Gastrocnemius medialis (tissue), 4 donors: ENCODE data around the gene DPYSL3. TPM values are rescaled to one million over a fixed set of nuclear protein-coding genes. Genes with fewer than 3 reads are reported as not detected.

Source experiments
- ATAC-seq, 2 donors: fragments of 150-250 bp; one replicate each; pipeline ENCODE4 v1.9.1; 2016
- DNase-seq, 2 donors: peaks; one replicate each; pipeline ENCODE4 v3.0.0-alpha.2; 2019
- H3K27ac ChIP-seq, 4 donors: fragments of 200-600 bp; sonication (generic); 1 replicate in 1 of 4; 2 replicates in 3 of 4; pipeline ENCODE4 v1.5.1; 2016 to 2018; ENCODE audit warnings: mild to moderate bottlenecking in 2 of 4, moderate library complexity in 1 of 4
- H3K27me3 ChIP-seq, 3 donors: fragments of 200-600 bp; sonication (generic) in 2 of 3; 1 replicate in 1 of 3; 2 replicates in 2 of 3; pipeline versions ENCODE4 v1.5.1 to v1.6.0; 2016 to 2019; ENCODE audit warnings: mild to moderate bottlenecking in 1 of 3, moderate library complexity in 1 of 3
- H3K36me3 ChIP-seq, 2 donors: fragments of 200-600 bp; sonication (generic) in 1 of 2; one replicate each; pipeline ENCODE4 v1.5.1; 2017 to 2018
- H3K4me1 ChIP-seq, 2 donors: fragments of 200-600 bp; sonication (generic) in 1 of 2; one replicate each; pipeline ENCODE4 v1.5.1; 2016 to 2017; ENCODE audit warnings: mild to moderate bottlenecking in 2 of 2
- H3K4me3 ChIP-seq, 4 donors: fragments of 200-600 bp; sonication (generic) in 3 of 4; 1 replicate in 1 of 4; 2 replicates in 3 of 4; pipeline ENCODE4 v1.5.1; 2016 to 2019; ENCODE audit warnings: mild to moderate bottlenecking in 2 of 4
- H3K9me3 ChIP-seq, 3 donors: fragments of 200-600 bp; sonication (generic) in 2 of 3; 1 replicate in 1 of 3; 2 replicates in 2 of 3; pipeline ENCODE4 v1.5.1; 2016 to 2019
- POLR2A ChIP-seq, 2 donors: fragments of 450-650 bp; IDR thresholded peaks; one replicate each; pipeline ENCODE4 v1.6.1; 2017; ENCODE audit warnings: antibody characterized with exemption in 2 of 2, mild to moderate bottlenecking in 2 of 2, moderate library complexity in 2 of 2
- in situ Hi-C, 4 donors: fragments of 200-750 bp; cut with MboI; loops; one replicate each; pipeline versions ENCODE4 v1.15.0 to v1.8.0; 2017; ENCODE audit warnings: low sequenced_read_pairs in 4 of 4
- intact Hi-C: fragments of 100-400 bp; cut with DNase I; formaldehyde crosslinking; loops from one replicate; pipeline ENCODE4 v1.15.1; 2023; ENCODE audit warnings: low total_unique reads
- total RNA-seq, 4 donors: library from RNA; depleted of rRNA; stranded (reverse); fragments of >200 nt; gene quantifications; one replicate each; pipeline versions ENCODE4 v1.1.0 to v1.2.3, GENCODE V29; 2016
- TF ChIP-seq, protein P1 (sequence below), 5 experiments: fragments of 450-650 bp in 3 of 5; fragments of 200-600 bp in 2 of 5; sonication (generic) in 2 of 5; IDR thresholded peaks in 4 of 5; conservative IDR thresholded peaks in 1 of 5; 1 replicate in 4 of 5; 2 replicates in 1 of 5; pipeline ENCODE4 v1.5.1; 2016 to 2019; ENCODE audit warnings: antibody characterized with exemption in 5 of 5, mild to moderate bottlenecking in 3 of 5, moderate library complexity in 3 of 5

Gene DPYSL3
- total RNA-seq, 4 donors from 2014 or later: 11.7 to 45.8 (median 26.0) TPM

DNA sequence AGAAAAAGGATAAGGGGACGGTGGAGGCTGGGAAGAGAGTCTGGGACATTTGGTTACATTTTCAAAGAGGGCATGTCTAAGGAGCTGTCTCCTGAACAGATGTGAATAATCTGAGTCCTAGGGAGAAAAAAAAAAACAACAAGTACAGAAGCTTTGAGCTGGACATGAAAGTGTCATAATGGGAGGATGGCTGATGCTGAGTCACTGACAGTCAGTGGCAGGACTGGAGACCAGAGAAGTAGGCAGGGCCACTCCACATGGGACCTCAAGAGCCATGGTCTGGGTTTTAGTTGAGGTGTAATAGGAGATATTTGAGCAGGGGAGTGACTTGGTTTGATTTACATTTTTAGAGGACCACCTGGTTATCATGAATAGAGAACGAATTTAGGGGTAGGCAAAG, 70.6 kb downstream of the DPYSL3 start:
- no peak for DNase-seq
- in situ Hi-C loops: no loop called here
- peaks cover 11 to 24% of the 10 kb centered on the region in 2 donors for H3K4me1 ChIP-seq
- ATAC-seq: peak in 1 of 2 donors; percentile 30
- no peaks in the 10 kb centered on the region for H3K27me3 ChIP-seq
- no peaks in the 10 kb centered on the region for H3K9me3 ChIP-seq
- no peak overlapping the region for H3K4me3 ChIP-seq
- intact Hi-C loops: no loop called here
- no peak for TF ChIP-seq POLR2A (IDR thresholded peaks at IDR 0.05)
- H3K27ac ChIP-seq: no peak overlapping the region
- no peaks in the 10 kb centered on the region for H3K36me3 ChIP-seq

DNA sequence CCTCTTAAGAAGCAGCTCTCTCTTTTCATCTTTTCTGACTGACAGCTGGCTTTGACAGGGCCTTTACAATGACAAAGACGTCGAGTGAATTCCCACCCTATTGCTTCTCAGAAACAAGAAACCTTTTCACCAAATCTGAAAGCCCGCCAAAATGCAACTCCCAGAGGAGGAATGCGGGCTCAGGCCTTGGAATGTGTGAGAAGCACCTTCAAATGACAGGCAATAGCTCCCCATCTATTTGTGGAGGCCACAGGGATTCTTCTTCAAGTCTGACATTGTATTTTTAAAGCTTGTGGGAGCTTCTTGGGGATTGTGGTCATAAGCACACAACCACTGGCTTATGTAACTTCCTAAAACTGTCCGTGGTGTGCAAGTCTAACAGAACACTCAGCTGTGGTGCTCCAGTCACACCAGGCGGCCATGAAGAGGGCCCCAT, 72.7 kb downstream of the DPYSL3 start:
- H3K4me1 ChIP-seq: peaks cover 16 to 30% of the 10 kb centered on the region in 2 donors
- TF ChIP-seq POLR2A (IDR thresholded peaks at IDR 0.05): no peak
- TF ChIP-seq, protein P1, sequence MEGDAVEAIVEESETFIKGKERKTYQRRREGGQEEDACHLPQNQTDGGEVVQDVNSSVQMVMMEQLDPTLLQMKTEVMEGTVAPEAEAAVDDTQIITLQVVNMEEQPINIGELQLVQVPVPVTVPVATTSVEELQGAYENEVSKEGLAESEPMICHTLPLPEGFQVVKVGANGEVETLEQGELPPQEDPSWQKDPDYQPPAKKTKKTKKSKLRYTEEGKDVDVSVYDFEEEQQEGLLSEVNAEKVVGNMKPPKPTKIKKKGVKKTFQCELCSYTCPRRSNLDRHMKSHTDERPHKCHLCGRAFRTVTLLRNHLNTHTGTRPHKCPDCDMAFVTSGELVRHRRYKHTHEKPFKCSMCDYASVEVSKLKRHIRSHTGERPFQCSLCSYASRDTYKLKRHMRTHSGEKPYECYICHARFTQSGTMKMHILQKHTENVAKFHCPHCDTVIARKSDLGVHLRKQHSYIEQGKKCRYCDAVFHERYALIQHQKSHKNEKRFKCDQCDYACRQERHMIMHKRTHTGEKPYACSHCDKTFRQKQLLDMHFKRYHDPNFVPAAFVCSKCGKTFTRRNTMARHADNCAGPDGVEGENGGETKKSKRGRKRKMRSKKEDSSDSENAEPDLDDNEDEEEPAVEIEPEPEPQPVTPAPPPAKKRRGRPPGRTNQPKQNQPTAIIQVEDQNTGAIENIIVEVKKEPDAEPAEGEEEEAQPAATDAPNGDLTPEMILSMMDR (IDR thresholded peaks at IDR 0.05 in 4 of 5, conservative IDR thresholded peaks at IDR 0.05 in 1 of 5): no peak
- H3K27me3 ChIP-seq: no peaks in the 10 kb centered on the region
- H3K4me3 ChIP-seq: no peak overlapping the region
- in situ Hi-C loops: no loop called here
- intact Hi-C loops: no loop called here
- no peaks in the 10 kb centered on the region for H3K9me3 ChIP-seq
- ATAC-seq: no peak
- no peaks in the 10 kb centered on the region for H3K36me3 ChIP-seq
- no peak for DNase-seq
- H3K27ac ChIP-seq: peak overlapping the region in 1 of 4 donors; percentile 27

DNA sequence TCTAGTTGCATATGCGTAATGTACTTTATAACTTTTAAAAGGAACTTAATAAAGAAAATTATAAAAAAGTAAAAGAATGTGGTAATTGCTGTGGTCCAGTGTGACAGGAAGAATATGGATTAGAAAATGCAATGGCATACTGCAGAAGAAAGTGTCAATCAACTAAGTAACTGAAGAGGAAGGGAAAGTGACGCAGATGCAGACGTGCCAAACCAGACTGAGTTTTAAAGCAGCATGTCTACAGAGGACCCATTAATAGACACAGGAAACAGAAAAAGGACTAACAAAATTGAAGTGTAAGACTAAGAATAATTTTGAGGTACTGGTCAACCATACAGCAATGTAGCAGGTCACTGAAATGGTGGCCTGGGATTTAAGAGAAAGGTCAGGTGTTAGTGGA, 73.3 kb downstream of the DPYSL3 start:
- Histone ChIP-seq H3K27ac (peak overlapping the region in 1 of 4 donors; percentile 27), H3K9me3 (no peaks in the 10 kb centered on the region), H3K4me3 (no peak overlapping the region), H3K4me1 (peaks cover 20 to 27% of the 10 kb centered on the region in 2 donors), H3K36me3 (no peaks in the 10 kb centered on the region), H3K27me3 (no peaks in the 10 kb centered on the region)
- intact Hi-C loops: no loop called here
- DNase-seq (no peak), ATAC-seq (no peak)
- in situ Hi-C loops: no loop called here
- TF ChIP-seq POLR2A (IDR thresholded peaks at IDR 0.05): no peak
- TF ChIP-seq, protein P1 (IDR thresholded peaks at IDR 0.05 in 4 of 5, conservative IDR thresholded peaks at IDR 0.05 in 1 of 5): no peak

DNA sequence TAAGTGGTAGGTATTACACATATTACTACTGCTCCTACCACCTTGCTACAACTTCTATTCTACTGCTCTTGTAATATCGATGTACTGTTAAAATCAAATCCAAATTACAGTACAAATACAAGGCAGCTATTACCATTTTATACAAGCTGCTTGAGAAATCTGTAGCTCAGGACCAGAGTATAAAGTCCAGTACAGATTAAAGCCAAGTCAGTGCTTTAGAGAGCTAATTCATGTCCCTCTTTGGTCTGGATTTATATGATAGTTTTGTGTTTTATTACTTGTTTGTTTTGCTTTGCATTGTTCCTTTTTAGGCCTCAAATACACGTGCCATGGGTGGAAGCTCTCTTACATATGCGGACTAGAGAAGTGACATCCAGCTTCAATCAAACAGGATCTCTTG, 75.8 kb downstream of the DPYSL3 start:
- H3K4me3 ChIP-seq: no peak overlapping the region
- DNase-seq (no peak), ATAC-seq (no peak)
- TF ChIP-seq, protein P1 (IDR thresholded peaks at IDR 0.05 in 4 of 5, conservative IDR thresholded peaks at IDR 0.05 in 1 of 5): no peak
- TF ChIP-seq POLR2A (IDR thresholded peaks at IDR 0.05): no peak
- H3K4me1 ChIP-seq: peaks cover 33 to 47% of the 10 kb centered on the region in 2 donors
- in situ Hi-C loops (no loop called here), intact Hi-C loops (no loop called here)
- no peak overlapping the region for H3K27ac ChIP-seq
- H3K9me3 ChIP-seq: no peaks in the 10 kb centered on the region
- no peaks in the 10 kb centered on the region for H3K27me3 ChIP-seq
- H3K36me3 ChIP-seq: no peaks in the 10 kb centered on the region

DNA sequence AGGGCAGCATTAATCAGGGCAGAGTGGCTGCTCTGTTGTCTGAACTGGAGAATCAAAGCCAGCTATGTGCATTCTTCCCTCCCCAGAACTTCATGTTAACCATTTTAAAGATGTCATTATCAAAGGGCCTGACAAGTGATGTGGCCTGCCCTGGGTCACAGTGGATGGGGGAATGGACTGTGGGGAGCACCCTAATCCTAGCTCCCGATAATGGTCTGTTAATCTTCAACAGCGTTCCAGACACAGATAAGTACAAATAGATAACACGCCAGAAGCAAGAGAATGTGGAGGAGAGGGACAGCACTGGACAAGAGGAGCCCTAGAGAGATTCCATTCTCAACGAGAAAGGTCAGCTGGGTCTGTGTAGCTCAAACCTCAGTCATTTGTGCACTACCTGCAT, 77.5 kb downstream of the DPYSL3 start:
- Histone ChIP-seq H3K27me3 (no peaks in the 10 kb centered on the region), H3K27ac (peak overlapping the region in 1 of 4 donors; percentile 50), H3K36me3 (no peaks in the 10 kb centered on the region), H3K4me3 (no peak overlapping the region), H3K4me1 (peaks cover 46 to 64% of the 10 kb centered on the region in 2 donors), H3K9me3 (no peaks in the 10 kb centered on the region)
- ATAC-seq (no peak), DNase-seq (no peak)
- no peak for TF ChIP-seq POLR2A (IDR thresholded peaks at IDR 0.05)
- intact Hi-C loops (no loop called here), in situ Hi-C loops (no loop called here)

DNA sequence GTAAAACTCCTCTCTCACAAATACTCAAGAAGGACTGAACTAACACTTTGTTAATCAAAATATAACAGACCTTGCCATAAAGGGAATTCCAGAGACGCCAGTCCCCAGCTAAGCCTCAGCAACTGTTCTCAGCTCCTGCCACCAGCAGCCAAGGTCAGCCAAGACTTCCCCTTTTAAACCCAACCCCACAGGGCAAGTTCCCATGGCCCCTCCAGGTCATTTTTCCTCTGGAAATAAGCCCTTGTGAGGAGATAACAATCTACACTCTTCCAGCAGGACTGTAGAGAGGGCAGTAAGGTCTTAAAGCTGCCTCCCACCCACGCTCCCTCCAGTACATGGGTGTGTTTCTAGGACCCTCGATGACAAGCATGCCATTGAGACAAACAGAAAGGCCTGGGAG, 78.3 kb downstream of the DPYSL3 start:
- Histone ChIP-seq H3K9me3 (no peaks in the 10 kb centered on the region), H3K27ac (peak overlapping the region in 2 of 4 donors; percentile 18 to 50), H3K4me3 (no peak overlapping the region), H3K4me1 (peaks cover 47 to 66% of the 10 kb centered on the region in 2 donors), H3K36me3 (no peaks in the 10 kb centered on the region), H3K27me3 (no peaks in the 10 kb centered on the region)
- in situ Hi-C loops (no loop called here), intact Hi-C loops (no loop called here)
- ATAC-seq: no peak
- TF ChIP-seq, protein P1 (IDR thresholded peaks at IDR 0.05 in 4 of 5, conservative IDR thresholded peaks at IDR 0.05 in 1 of 5): no peak
- TF ChIP-seq POLR2A (IDR thresholded peaks at IDR 0.05): no peak
- no peak for DNase-seq
